Keratinocyte (primary cell): Measurements from ENCODE around the gene ARHGEF6. TPM values are rescaled to one million over a fixed set of nuclear protein-coding genes. Genes with fewer than 3 reads are reported as not detected.

Source experiments
- DNase-seq: peaks from one replicate; pipeline ENCODE4 v3.0.0-alpha.2; 2011; ENCODE audit warnings: low read depth, missing footprints, low spot score
- FAIRE-seq: peaks from 2 replicates; lab custom pipeline; 2011; peaks lifted over from hg19 to GRCh38; lab: Jason Lieb, UNC
- H2AFZ ChIP-seq: 2 replicates; pipeline ENCODE4 v1.6.0; 2012; ENCODE audit warnings: low read length, control low read depth, inconsistent platforms; ENCODE audit not compliant: control insufficient read depth
- H3K27ac ChIP-seq: 2 replicates; pipeline ENCODE4 v1.5.1; 2011; ENCODE audit warnings: low read length; ENCODE audit not compliant: control insufficient read depth, insufficient read depth
- H3K27me3 ChIP-seq: 3 replicates; pipeline ENCODE4 v1.6.0; 2011; ENCODE audit warnings: low read length; ENCODE audit not compliant: control insufficient read depth, insufficient read depth; ENCODE audit errors: extremely low read depth
- H3K36me3 ChIP-seq, 2 experiments: 2 replicates in 1 of 2; 3 replicates in 1 of 2; pipeline ENCODE4 v1.5.1; 2011; ENCODE audit warnings: low read length in 2 of 2, mild to moderate bottlenecking in 1 of 2; ENCODE audit not compliant: control insufficient read depth in 2 of 2, insufficient read depth in 2 of 2; ENCODE audit errors: extremely low read depth in 1 of 2
- H3K4me1 ChIP-seq: 3 replicates; pipeline ENCODE4 v1.5.1; 2011; ENCODE audit warnings: low read length; ENCODE audit not compliant: control insufficient read depth, insufficient read depth; ENCODE audit errors: extremely low read depth
- H3K4me2 ChIP-seq: 3 replicates; pipeline ENCODE4 v1.6.0; 2011; ENCODE audit warnings: low read depth, low read length; ENCODE audit not compliant: control insufficient read depth, insufficient read depth; ENCODE audit errors: extremely low read depth
- H3K4me3 ChIP-seq, 3 experiments: fragments of 200-600 bp in 1 of 3; sonication (generic) in 1 of 3; 2 replicates in 2 of 3; 3 replicates in 1 of 3; pipeline ENCODE4 v1.5.1; 2011 to 2016; ENCODE audit warnings: low read length in 3 of 3, mild to moderate bottlenecking in 3 of 3, control low read depth in 2 of 3, inconsistent platforms in 1 of 3, low read depth in 1 of 3, mixed read lengths in 1 of 3, mixed run types in 1 of 3, moderate library complexity in 1 of 3; ENCODE audit not compliant: control insufficient read depth in 2 of 3, insufficient read depth in 2 of 3; ENCODE audit errors: extremely low read depth in 1 of 3
- H3K79me2 ChIP-seq: 2 replicates; pipeline ENCODE4 v1.6.0; 2012; ENCODE audit warnings: low read length; ENCODE audit not compliant: control insufficient read depth, insufficient read depth
- H3K9ac ChIP-seq: 3 replicates; pipeline ENCODE4 v1.6.0; 2011; ENCODE audit warnings: low read length; ENCODE audit not compliant: control insufficient read depth, insufficient read depth; ENCODE audit errors: extremely low read depth
- H3K9me1 ChIP-seq: 3 replicates; pipeline ENCODE4 v1.6.0; 2011; ENCODE audit warnings: low read length; ENCODE audit not compliant: control insufficient read depth, insufficient read depth; ENCODE audit errors: extremely low read depth
- H3K9me3 ChIP-seq: 2 replicates; pipeline ENCODE4 v1.5.1; 2012; ENCODE audit warnings: low read depth, low read length; ENCODE audit not compliant: control insufficient read depth
- H4K20me1 ChIP-seq: 3 replicates; pipeline ENCODE4 v1.6.0; 2011; ENCODE audit warnings: low read length; ENCODE audit not compliant: control insufficient read depth, insufficient read depth; ENCODE audit errors: extremely low read depth
- CTCF ChIP-seq, 3 experiments: IDR thresholded peaks in 1 of 3; conservative IDR thresholded peaks in 1 of 3; optimal IDR thresholded peaks in 1 of 3; 2 replicates in 2 of 3; 3 replicates in 1 of 3; pipeline versions ENCODE3 to v1.5.1; 2011; ENCODE audit warnings: low read length in 3 of 3, mild to moderate bottlenecking in 3 of 3, moderate library complexity in 2 of 3, control low read depth in 1 of 3, inconsistent platforms in 1 of 3; ENCODE audit not compliant: insufficient read depth in 2 of 3; ENCODE audit errors: extremely low read depth in 1 of 3
- EZH2 ChIP-seq: IDR thresholded peaks from one replicate; pipeline ENCODE4 v1.6.1; 2012; ENCODE audit warnings: inconsistent platforms, mild to moderate bottlenecking, low read length, moderate library complexity
- dilution Hi-C: fragments of 300-500 bp; cut with MboI; formaldehyde crosslinking; loops from one replicate; pipeline ENCODE4 v1.7.0; 2020; ENCODE audit warnings: low sequenced_read_pairs; ENCODE audit not compliant: extremely low pct_ligation_motif_present
- polyA plus RNA-seq, 5 experiments: library from polyadenylated mRNA; depleted of rRNA in 3 of 5; stranded (reverse) in 3 of 5; stranded (forward) in 1 of 5; unstranded in 1 of 5; fragments of >200 nt; gene quantifications; 1 replicate in 1 of 5; 2 replicates in 3 of 5; 3 replicates in 1 of 5; pipeline versions ENCODE4 v1.2.1 to v1.2.3, GENCODE V29; 2011 to 2012; ENCODE audit warnings: missing spikeins in 2 of 5, low read depth in 1 of 5, low replicate concordance in 1 of 5

ARHGEF6 gene
- polyA plus RNA-seq, 1 donor (not counting 4 experiments of a cell fraction or from before 2014, with no cell fraction given) = 0.18 TPM

GRCh38 chrX:136779346-136779781 lies 1.4 kb downstream of the ARHGEF6 start:
- H3K4me2 ChIP-seq = no peak overlapping the region
- no peak for DNase-seq
- no peak for FAIRE-seq
- H3K9me1 ChIP-seq = no peaks in the 10 kb centered on the region
- no peaks in the 10 kb centered on the region for H3K9me3 ChIP-seq
- no peaks in the 10 kb centered on the region for H3K27me3 ChIP-seq
- TF ChIP-seq EZH2 (no peak), CTCF (optimal IDR thresholded peaks at IDR 0.05 in 1 of 3, IDR thresholded peaks at IDR 0.05 in 1 of 3, conservative IDR thresholded peaks at IDR 0.05 in 1 of 3; ENCODE audit: extremely low read depth in 1 of 3, insufficient read depth in 2 of 3, low read length in 3 of 3) (no peak)
- H3K4me3 ChIP-seq = no peak overlapping the region
- no peaks in the 10 kb centered on the region for H3K4me1 ChIP-seq
- H3K79me2 ChIP-seq = no peaks in the 10 kb centered on the region
- H3K27ac ChIP-seq = no peak overlapping the region
- dilution Hi-C loops = no loop called here
- H3K9ac ChIP-seq = no peak overlapping the region
- H4K20me1 ChIP-seq = no peaks in the 10 kb centered on the region
- H3K36me3 ChIP-seq = no peaks in the 10 kb centered on the region
- H2AFZ ChIP-seq = no peak overlapping the region

- no peaks in the 10 kb centered on the region for H3K9me1 ChIP-seq
- TF ChIP-seq EZH2 = no peak
- TF ChIP-seq CTCF (optimal IDR thresholded peaks at IDR 0.05 in 1 of 3, IDR thresholded peaks at IDR 0.05 in 1 of 3, conservative IDR thresholded peaks at IDR 0.05 in 1 of 3; ENCODE audit: extremely low read depth in 1 of 3, insufficient read depth in 2 of 3, low read length in 3 of 3) = no peak
- no peaks in the 10 kb centered on the region for H3K79me2 ChIP-seq
- no peak overlapping the region for H3K4me2 ChIP-seq
- H3K9me3 ChIP-seq = no peaks in the 10 kb centered on the region
- no peak overlapping the region for H3K27ac ChIP-seq
- no peaks in the 10 kb centered on the region for H3K27me3 ChIP-seq
- FAIRE-seq (no peak), DNase-seq (no peak)
- H4K20me1 ChIP-seq = no peaks in the 10 kb centered on the region
- no peak overlapping the region for H3K9ac ChIP-seq
- no peaks in the 10 kb centered on the region for H3K4me1 ChIP-seq
- H3K36me3 ChIP-seq = no peaks in the 10 kb centered on the region
- dilution Hi-C loops = no loop called here
- H2AFZ ChIP-seq = no peak overlapping the region
- H3K4me3 ChIP-seq = no peak overlapping the region
Measured at GRCh38 chrX:136778916-136779315, 1.8 kb downstream of the ARHGEF6 start.
